Left ventricle myocardium inferior (tissue), 1 donor: ENCODE data around the gene SLC27A4. TPM values are rescaled to one million over a fixed set of nuclear protein-coding genes. Genes with fewer than 3 reads are reported as not detected.

Experiments used
- DNase-seq: peaks from one replicate; pipeline ENCODE4 v3.0.0-alpha.2; 2020
- H3K27ac ChIP-seq: fragments of 200-600 bp; replicated peaks from 2 replicates; pipeline ENCODE4 v1.8.0; 2021
- H3K27me3 ChIP-seq: fragments of 200-600 bp; 2 replicates; pipeline ENCODE4 v1.8.0; 2021; ENCODE audit warnings: low read depth
- H3K36me3 ChIP-seq: fragments of 200-600 bp; 2 replicates; pipeline ENCODE4 v1.8.0; 2021
- H3K4me1 ChIP-seq: fragments of 200-600 bp; 2 replicates; pipeline ENCODE4 v1.8.0; 2021
- H3K4me3 ChIP-seq: fragments of 200-600 bp; 2 replicates; pipeline ENCODE4 v1.8.0; 2021; ENCODE audit warnings: mild to moderate bottlenecking, moderate library complexity
- H3K9me3 ChIP-seq: fragments of 200-600 bp; replicated peaks from 2 replicates; pipeline ENCODE4 v1.8.0; 2021
- CTCF ChIP-seq: fragments of 200-600 bp; IDR thresholded peaks from 2 replicates; pipeline ENCODE4 v1.8.0; 2021; ENCODE audit warnings: antibody characterized with exemption, mild to moderate bottlenecking, borderline replicate concordance
- intact Hi-C: fragments of 100-400 bp; cut with micrococcal nuclease; formaldehyde crosslinking; loops from one replicate; pipeline ENCODE4 v1.11.0; 2022
- microRNA-seq: library from miRNA; unstranded; fragments of <30 nt; microRNA quantifications from one replicate; pipeline ENCODE4 v1.2.0, GENCODE V29; 2020
- total RNA-seq: library from RNA; stranded (reverse); fragmentation: NEBNext Ultra II Directional; extraction: Animal tissue kit (Norgen Biotek cat#: 25700); gene quantifications from one replicate; pipeline ENCODE4 v1.2.1, GENCODE V29; 2021
- donor health status: DM: no; HTN: yes; CAD: no; lungs with severe emphysema.

Gene SLC27A4
- total RNA-seq, 1 donor from 2014 or later: 18.8 TPM

GRCh38 chr9:128409978-128410377 is 69.7 kb downstream of the SLC27A4 start:
- Histone ChIP-seq H3K36me3 (no peaks in the 10 kb centered on the region), H3K27me3 (peaks cover 72% of the 10 kb centered on the region), H3K9me3 (no peaks in the 10 kb centered on the region), H3K4me3 (no peak overlapping the region), H3K4me1 (peaks cover 28% of the 10 kb centered on the region), H3K27ac (no peak overlapping the region)
- intact Hi-C loops: no loop called here
- TF ChIP-seq CTCF: peak; percentile 36
- no peak for DNase-seq

Small RNAs within 50 kb of the gene (microRNA-seq; reads per million reads assigned to microRNA genes)
- gene MIR219B: not detected

Other genes starting within 250 kb of the SLC27A4 start
- gene PTGES2, start 212.8 kb upstream of the SLC27A4 start, total RNA-seq: 141 TPM
- gene LCN2, start 191.1 kb upstream of the SLC27A4 start, total RNA-seq: not detected
- 52.5 TPM for gene BBLN, start 180.3 kb upstream of the SLC27A4 start, total RNA-seq
- 74.9 TPM for gene CIZ1, start 149.0 kb upstream of the SLC27A4 start, total RNA-seq
- 4.9 TPM for gene DNM1, start 137.1 kb upstream of the SLC27A4 start, total RNA-seq
- 86.9 TPM for gene GOLGA2, start 64.5 kb upstream of the SLC27A4 start, total RNA-seq
- 16.2 TPM for gene SWI5, start 64.3 kb upstream of the SLC27A4 start, total RNA-seq
- 43.7 TPM for gene TRUB2, start 18.1 kb upstream of the SLC27A4 start, total RNA-seq
- gene COQ4, start 17.7 kb upstream of the SLC27A4 start, total RNA-seq: 32.0 TPM
- gene URM1, start 30.8 kb downstream of the SLC27A4 start, total RNA-seq: 57.0 TPM
- 8.5 TPM for gene CERCAM, start 80.3 kb downstream of the SLC27A4 start, total RNA-seq
- 16.7 TPM for gene ODF2, start 115.5 kb downstream of the SLC27A4 start, total RNA-seq
- 18.8 TPM for gene GLE1, start 164.2 kb downstream of the SLC27A4 start, total RNA-seq
- 269 TPM for gene SPTAN1, start 212.1 kb downstream of the SLC27A4 start, total RNA-seq